Liver (tissue), 9 donors: ENCODE results near the gene RAF1. TPM values are rescaled to one million over a fixed set of nuclear protein-coding genes. Genes with fewer than 3 reads are reported as not detected.

Source experiments
- DNase-seq: peaks from one replicate; pipeline ENCODE4 v3.0.0-alpha.2; 2017; ENCODE audit warnings: low spot score
- H3K27ac ChIP-seq, 2 donors: one replicate each; pipeline ENCODE4 v1.7.0; 2013; ENCODE audit warnings: inconsistent platforms in 2 of 2, low read length in 2 of 2, control low read depth in 1 of 2, low read depth in 1 of 2, mild to moderate bottlenecking in 1 of 2
- H3K27me3 ChIP-seq, 4 donors: one replicate each; pipeline versions ENCODE4 v1.6.1 to v1.7.0; 2013; ENCODE audit warnings: low read length in 3 of 4, inconsistent platforms in 1 of 4, mild to moderate bottlenecking in 1 of 4, moderate library complexity in 1 of 4; ENCODE audit not compliant: control insufficient read depth in 4 of 4, insufficient read depth in 4 of 4
- H3K36me3 ChIP-seq, 4 donors: one replicate each; pipeline versions ENCODE4 v1.6.1 to v1.7.0; 2013; ENCODE audit warnings: low read length in 3 of 4, mild to moderate bottlenecking in 3 of 4, low read depth in 1 of 4, moderate library complexity in 1 of 4; ENCODE audit not compliant: control insufficient read depth in 4 of 4, insufficient read depth in 3 of 4
- H3K4me1 ChIP-seq, 4 donors: one replicate each; pipeline versions ENCODE4 v1.6.1 to v1.7.0; 2013; ENCODE audit warnings: low read length in 3 of 4, mild to moderate bottlenecking in 3 of 4, moderate library complexity in 1 of 4; ENCODE audit not compliant: control insufficient read depth in 4 of 4, insufficient read depth in 4 of 4
- H3K4me3 ChIP-seq, 3 donors: one replicate each; pipeline versions ENCODE4 v1.6.1 to v1.7.0; 2013; ENCODE audit warnings: low read length in 3 of 3, control low read depth in 1 of 3, low read depth in 1 of 3, mild to moderate bottlenecking in 1 of 3
- H3K9ac ChIP-seq, 2 donors: one replicate each; pipeline ENCODE4 v1.7.0; 2013; ENCODE audit warnings: low read length in 2 of 2, mild to moderate bottlenecking in 2 of 2, moderate library complexity in 2 of 2, control low read depth in 1 of 2, low read depth in 1 of 2
- H3K9me3 ChIP-seq, 4 donors: one replicate each; pipeline versions ENCODE4 v1.6.1 to v1.7.0; 2013; ENCODE audit warnings: low read length in 3 of 4; ENCODE audit not compliant: control insufficient read depth in 4 of 4
- CTCF ChIP-seq: fragments of 150-350 bp; IDR thresholded peaks from 2 replicates; pipeline ENCODE4 v1.5.1; 2017; ENCODE audit warnings: improper control_type of control experiment, low read depth, low read length; ENCODE audit not compliant: missing input control
- EGR1 ChIP-seq, 2 donors: IDR thresholded peaks; 2 replicates each; pipeline ENCODE4 v1.6.1; 2016 to 2018; ENCODE audit warnings: antibody characterized with exemption in 2 of 2, low read depth in 2 of 2
- FOXA1 ChIP-seq: IDR thresholded peaks from 2 replicates; pipeline ENCODE4 v1.6.1; 2016; ENCODE audit warnings: antibody characterized with exemption
- HNF4G ChIP-seq: IDR thresholded peaks from 2 replicates; pipeline ENCODE4 v1.6.1; 2016; ENCODE audit warnings: antibody characterized with exemption
- JUND ChIP-seq, 2 donors: IDR thresholded peaks; 2 replicates each; pipeline ENCODE4 v1.6.1; 2016; ENCODE audit warnings: antibody characterized with exemption in 2 of 2
- NR2F2 ChIP-seq: IDR thresholded peaks from 2 replicates; pipeline ENCODE4 v1.6.1; 2016; ENCODE audit warnings: antibody characterized with exemption
- RXRA ChIP-seq, 2 donors: IDR thresholded peaks; 2 replicates each; pipeline ENCODE4 v1.6.1; 2017 to 2018; ENCODE audit warnings: antibody characterized with exemption in 2 of 2, mild to moderate bottlenecking in 1 of 2
- SP1 ChIP-seq: IDR thresholded peaks from 2 replicates; pipeline ENCODE4 v1.6.1; 2018; ENCODE audit warnings: antibody characterized with exemption, mild to moderate bottlenecking
- TAF1 ChIP-seq: conservative IDR thresholded peaks from 2 replicates; pipeline ENCODE4 v1.6.1; 2016; ENCODE audit warnings: antibody characterized with exemption, mild to moderate bottlenecking
- YY1 ChIP-seq: IDR thresholded peaks from 2 replicates; pipeline ENCODE4 v1.6.1; 2016; ENCODE audit warnings: antibody characterized with exemption, mild to moderate bottlenecking
- WGBS: extraction: QIAGEN DNeasy Blood & Tissue Kit; methylation state at CpG from one replicate; pipeline ENCODE4 v1.1.7; 2013; 5-methylcytosine and 5-hydroxymethylcytosine counted together
- polyA plus RNA-seq, 2 donors: library from polyadenylated mRNA; stranded (reverse) in 1 of 2; unstranded in 1 of 2; fragments of 200-250 nt in 1 of 2; fragments of >200 nt in 1 of 2; fragmentation: Nextera tagmentation in 1 of 2; extraction: Ambion mirVana in 1 of 2; gene quantifications; one replicate each; pipeline versions ENCODE4 v1.2.1 to v1.2.3, GENCODE V29; 2013 to 2015
- total RNA-seq, 2 donors: library from RNA; depleted of rRNA; stranded (reverse); fragments of >200 nt; gene quantifications; one replicate each; pipeline ENCODE4 v1.2.3, GENCODE V29; 2014
- TF ChIP-seq, protein P1 (sequence below): IDR thresholded peaks from 2 replicates; pipeline ENCODE4 v1.6.1; 2016; ENCODE audit warnings: antibody characterized with exemption
- TF ChIP-seq, protein P2 (sequence below): IDR thresholded peaks from 2 replicates; pipeline ENCODE4 v1.6.1; 2016; ENCODE audit warnings: antibody characterized with exemption
- donor health status: healthy.
- donor health status: healthy.
- donor health status: healthy.
- donor health status: healthy.
- donor health status: healthy.

RAF1 gene
- total and polyA plus RNA-seq, 4 donors: 44.3 to 92.3 (median 63.2) TPM

GRCh38 chr3:12679468-12679867, 15.6 kb upstream of the RAF1 start:
- Histone ChIP-seq H3K36me3 (no peaks in the 10 kb centered on the region), H3K4me1 (no peaks in the 10 kb centered on the region), H3K4me3 (no peak overlapping the region), H3K9ac (no peak overlapping the region), H3K9me3 (no peaks in the 10 kb centered on the region), H3K27ac (no peak overlapping the region), H3K27me3 (no peaks in the 10 kb centered on the region)
- 82% methylated on average over 6 of the region's 6 CpGs for WGBS
- TF ChIP-seq JUND (IDR thresholded peaks at IDR 0.05) (no peak), SP1 (no peak), TAF1 (no peak), RXRA (IDR thresholded peaks at IDR 0.05) (no peak), EGR1 (IDR thresholded peaks at IDR 0.05; ENCODE audit: low read depth in 2 of 2) (no peak)
- TF ChIP-seq, protein P1, sequence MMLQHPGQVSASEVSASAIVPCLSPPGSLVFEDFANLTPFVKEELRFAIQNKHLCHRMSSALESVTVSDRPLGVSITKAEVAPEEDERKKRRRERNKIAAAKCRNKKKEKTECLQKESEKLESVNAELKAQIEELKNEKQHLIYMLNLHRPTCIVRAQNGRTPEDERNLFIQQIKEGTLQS: no peak
- TF ChIP-seq, protein P2, sequence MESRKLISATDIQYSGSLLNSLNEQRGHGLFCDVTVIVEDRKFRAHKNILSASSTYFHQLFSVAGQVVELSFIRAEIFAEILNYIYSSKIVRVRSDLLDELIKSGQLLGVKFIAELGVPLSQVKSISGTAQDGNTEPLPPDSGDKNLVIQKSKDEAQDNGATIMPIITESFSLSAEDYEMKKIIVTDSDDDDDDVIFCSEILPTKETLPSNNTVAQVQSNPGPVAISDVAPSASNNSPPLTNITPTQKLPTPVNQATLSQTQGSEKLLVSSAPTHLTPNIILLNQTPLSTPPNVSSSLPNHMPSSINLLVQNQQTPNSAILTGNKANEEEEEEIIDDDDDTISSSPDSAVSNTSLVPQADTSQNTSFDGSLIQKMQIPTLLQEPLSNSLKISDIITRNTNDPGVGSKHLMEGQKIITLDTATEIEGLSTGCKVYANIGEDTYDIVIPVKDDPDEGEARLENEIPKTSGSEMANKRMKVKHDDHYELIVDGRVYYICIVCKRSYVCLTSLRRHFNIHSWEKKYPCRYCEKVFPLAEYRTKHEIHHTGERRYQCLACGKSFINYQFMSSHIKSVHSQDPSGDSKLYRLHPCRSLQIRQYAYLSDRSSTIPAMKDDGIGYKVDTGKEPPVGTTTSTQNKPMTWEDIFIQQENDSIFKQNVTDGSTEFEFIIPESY: no peak
- DNase-seq: no peak

- Histone ChIP-seq H3K9ac (no peak overlapping the region), H3K4me3 (no peak overlapping the region), H3K9me3 (no peaks in the 10 kb centered on the region), H3K27me3 (no peaks in the 10 kb centered on the region), H3K36me3 (no peaks in the 10 kb centered on the region), H3K4me1 (no peaks in the 10 kb centered on the region), H3K27ac (no peak overlapping the region)
- TF ChIP-seq FOXA1 (no peak), YY1 (no peak), HNF4G (no peak), NR2F2 (no peak), EGR1 (IDR thresholded peaks at IDR 0.05; ENCODE audit: low read depth in 2 of 2) (no peak), TAF1 (no peak), CTCF (no peak)
- TF ChIP-seq, protein P2: no peak
- TF ChIP-seq, protein P1: no peak
- no peak for DNase-seq
- WGBS: 80% methylated on average over 6 of the region's 6 CpGs
These were observed 13.7 kb upstream of the RAF1 start for GRCh38 chr3:12677616-12678015.
